ENCODE results near the gene ZNF423.

The ZNF423 gene

GRCh38 chr16:49750341-49751000 is 105.4 kb downstream of the ZNF423 start:
- DNase-seq (ENCODE audit: low read depth): no peak

- no peak for DNase-seq (ENCODE audit: low read depth)
Measured at GRCh38 chr16:49749816-49750215, 106.1 kb downstream of the ZNF423 start.

GRCh38 chr16:49748322-49748721 is 107.6 kb downstream of the ZNF423 start:
- DNase-seq (ENCODE audit: low read depth): no peak

GRCh38 chr16:49747654-49748053 is 108.3 kb downstream of the ZNF423 start:
- no peak for DNase-seq (ENCODE audit: low read depth)

- DNase-seq (ENCODE audit: low read depth): no peak
Measured at GRCh38 chr16:49746545-49746944, 109.4 kb downstream of the ZNF423 start.

- no peak for DNase-seq (ENCODE audit: low read depth)
Measured at GRCh38 chr16:49745311-49745747, 110.6 kb downstream of the ZNF423 start.

GRCh38 chr16:49744244-49745220 is 111.4 kb downstream of the ZNF423 start:
- DNase-seq (ENCODE audit: low read depth): no peak

GRCh38 chr16:49743658-49744057 is 112.3 kb downstream of the ZNF423 start:
- DNase-seq (ENCODE audit: low read depth): no peak

GRCh38 chr16:49743203-49743464 is 112.8 kb downstream of the ZNF423 start:
- no peak for DNase-seq (ENCODE audit: low read depth)

GRCh38 chr16:49742428-49743202 is 113.3 kb downstream of the ZNF423 start:
- DNase-seq (ENCODE audit: low read depth): no peak

- DNase-seq (ENCODE audit: low read depth): no peak
Measured at GRCh38 chr16:49740256-49740655, 115.7 kb downstream of the ZNF423 start.

- no peak for DNase-seq (ENCODE audit: low read depth)
Measured at GRCh38 chr16:49739381-49739780, 116.5 kb downstream of the ZNF423 start.

GRCh38 chr16:49738832-49739231 is 117.1 kb downstream of the ZNF423 start:
- no peak for DNase-seq (ENCODE audit: low read depth)

GRCh38 chr16:49738001-49738400 is 117.9 kb downstream of the ZNF423 start:
- DNase-seq (ENCODE audit: low read depth): no peak

- DNase-seq (ENCODE audit: low read depth): no peak
Measured at GRCh38 chr16:49737541-49737940, 118.4 kb downstream of the ZNF423 start.

GRCh38 chr16:49734331-49734730 is 121.6 kb downstream of the ZNF423 start:
- DNase-seq (ENCODE audit: low read depth): no peak

- DNase-seq (ENCODE audit: low read depth): no peak
Measured at GRCh38 chr16:49733313-49734009, 122.5 kb downstream of the ZNF423 start.

- DNase-seq (ENCODE audit: low read depth): no peak
Measured at GRCh38 chr16:49731911-49732310, 124.0 kb downstream of the ZNF423 start.

- DNase-seq (ENCODE audit: low read depth): no peak
Measured at GRCh38 chr16:49730772-49731171, 125.1 kb downstream of the ZNF423 start.

- no peak for DNase-seq (ENCODE audit: low read depth)
Measured at GRCh38 chr16:49727611-49728010, 128.3 kb downstream of the ZNF423 start.

GRCh38 chr16:49726155-49726554 is 129.8 kb downstream of the ZNF423 start:
- no peak for DNase-seq (ENCODE audit: low read depth)

- no peak for DNase-seq (ENCODE audit: low read depth)
Measured at GRCh38 chr16:49725651-49726050, 130.3 kb downstream of the ZNF423 start.

Measured in stromal cell of bone marrow (primary cell).